GM18502 (cell line): ENCODE data around the gene MAP3K14.

Source experiments
- ATAC-seq: cut with Tn5 transposase; IDR thresholded peaks from one replicate; pipeline ENCODE4 v1.9.1; 2021; ENCODE audit warnings: mild to moderate bottlenecking; ENCODE audit not compliant: unreplicated experiment, poor library complexity

MAP3K14 gene

DNA sequence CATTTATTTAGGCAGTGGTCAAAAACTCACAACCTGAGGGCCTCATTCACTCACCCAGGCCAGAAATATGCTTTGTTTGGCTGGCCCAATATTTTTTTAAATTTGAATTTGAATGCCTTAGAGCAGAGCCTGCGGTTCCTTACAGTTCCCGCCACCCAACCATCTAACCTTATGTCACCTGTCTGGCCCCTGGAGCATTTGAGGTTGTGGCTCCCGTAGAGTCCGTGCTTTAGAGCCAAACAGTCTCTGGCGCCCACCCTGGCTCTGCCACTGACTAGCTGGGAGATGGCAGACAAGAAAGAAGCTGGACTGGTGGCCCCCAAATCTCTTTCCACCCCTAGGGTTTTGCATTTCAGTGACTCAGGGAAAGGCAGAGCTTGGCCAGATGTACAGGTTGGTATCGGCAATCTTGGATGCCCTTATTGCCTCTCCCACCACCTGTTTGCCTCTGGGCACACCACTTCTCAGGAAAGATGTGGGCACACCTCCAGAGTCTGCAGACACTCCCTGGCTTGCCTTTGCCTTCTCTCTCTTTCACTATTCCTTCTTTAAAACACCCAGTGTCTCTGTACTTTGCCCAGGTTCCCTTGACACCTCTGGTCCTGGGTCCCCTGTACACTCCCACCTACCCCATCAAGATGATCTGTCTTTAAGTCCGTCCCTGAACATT, 1.9 kb upstream of the MAP3K14 start:
- ATAC-seq, result no peak

- ATAC-seq, result peak; percentile 66
These were observed 500 bp upstream of the MAP3K14 start for GRCh38 chr17:45317111-45317928.

DNA sequence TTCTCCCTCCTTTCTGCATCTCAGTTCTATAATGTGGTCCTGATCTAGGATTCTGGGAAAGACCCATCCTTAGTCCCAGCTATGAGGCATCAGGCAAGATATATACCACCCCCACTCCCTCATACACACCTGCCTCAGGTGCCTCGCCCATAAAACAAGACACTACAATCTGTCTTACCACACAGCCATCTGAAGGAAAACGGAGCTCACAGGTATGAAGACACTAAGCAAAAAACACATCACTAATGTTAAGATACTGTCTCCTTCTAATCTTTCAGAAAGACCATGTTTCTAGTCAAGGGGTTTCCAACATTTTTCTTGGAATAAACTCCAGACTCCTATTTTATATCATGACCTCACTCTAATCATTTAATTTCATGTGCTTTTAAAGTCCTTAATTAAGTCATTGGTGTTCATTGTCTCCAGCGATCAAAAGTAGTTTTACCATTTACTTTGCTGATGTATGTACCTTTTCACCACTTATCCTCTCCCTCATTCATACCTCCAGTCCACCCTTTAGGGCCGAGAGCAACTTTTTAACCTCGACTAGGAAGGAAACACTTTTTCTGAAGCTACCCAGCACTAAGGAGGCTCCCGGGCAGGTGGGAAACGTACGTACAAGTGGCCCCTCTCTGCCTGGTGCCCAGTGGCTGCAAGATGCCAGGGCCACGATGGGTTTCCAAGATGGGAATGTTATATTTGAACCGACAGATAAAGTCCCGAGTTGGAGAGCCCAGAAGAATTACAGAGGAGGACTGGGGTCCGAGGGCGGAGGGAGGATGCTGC, 979 bp downstream of the MAP3K14 start:
- no peak for ATAC-seq

- no peak for ATAC-seq
These were observed 1.8 kb downstream of the MAP3K14 start for GRCh38 chr17:45314741-45315647.

GRCh38 chr17:45313996-45314740, 2.7 kb downstream of the MAP3K14 start:
- ATAC-seq, result no peak

DNA sequence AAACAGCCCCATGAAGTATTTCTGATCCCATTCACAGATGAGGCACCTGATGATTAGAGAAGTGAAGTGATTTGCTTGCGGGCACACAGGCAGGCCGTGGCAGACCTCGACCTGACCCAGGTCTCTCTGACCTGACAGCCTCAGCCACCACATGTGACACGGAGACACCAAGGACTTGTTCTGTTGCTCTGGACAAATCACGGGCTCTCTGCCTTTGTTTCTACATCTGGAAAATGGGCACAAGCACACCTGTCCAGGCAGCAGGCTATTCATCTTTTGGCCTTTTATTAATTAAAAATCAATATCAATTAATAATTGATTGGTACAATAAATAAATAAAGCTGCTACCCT, 3.4 kb downstream of the MAP3K14 start:
- ATAC-seq, result no peak

GRCh38 chr17:45312477-45313420, 4.1 kb downstream of the MAP3K14 start:
- no peak for ATAC-seq

GRCh38 chr17:45311760-45312476, 4.9 kb downstream of the MAP3K14 start:
- peak; percentile 23 for ATAC-seq

DNA sequence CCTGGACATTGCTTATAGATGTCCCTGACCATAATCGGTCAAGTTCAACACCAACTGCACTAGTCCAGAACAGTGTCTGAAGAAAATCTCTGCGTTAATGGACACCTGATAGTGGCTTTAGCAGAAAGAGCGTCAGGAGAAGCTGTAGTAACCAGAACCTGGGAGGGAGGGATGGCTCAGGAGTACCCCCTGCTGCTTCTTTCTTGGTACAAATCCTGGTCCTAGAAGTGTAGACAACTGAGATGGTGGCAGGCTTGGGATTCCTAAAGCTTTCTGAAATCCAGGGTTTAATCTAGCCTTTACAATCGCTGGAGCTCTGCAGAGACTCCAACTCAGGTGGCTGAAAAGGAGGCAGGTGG, 5.4 kb downstream of the MAP3K14 start:
- no peak for ATAC-seq

DNA sequence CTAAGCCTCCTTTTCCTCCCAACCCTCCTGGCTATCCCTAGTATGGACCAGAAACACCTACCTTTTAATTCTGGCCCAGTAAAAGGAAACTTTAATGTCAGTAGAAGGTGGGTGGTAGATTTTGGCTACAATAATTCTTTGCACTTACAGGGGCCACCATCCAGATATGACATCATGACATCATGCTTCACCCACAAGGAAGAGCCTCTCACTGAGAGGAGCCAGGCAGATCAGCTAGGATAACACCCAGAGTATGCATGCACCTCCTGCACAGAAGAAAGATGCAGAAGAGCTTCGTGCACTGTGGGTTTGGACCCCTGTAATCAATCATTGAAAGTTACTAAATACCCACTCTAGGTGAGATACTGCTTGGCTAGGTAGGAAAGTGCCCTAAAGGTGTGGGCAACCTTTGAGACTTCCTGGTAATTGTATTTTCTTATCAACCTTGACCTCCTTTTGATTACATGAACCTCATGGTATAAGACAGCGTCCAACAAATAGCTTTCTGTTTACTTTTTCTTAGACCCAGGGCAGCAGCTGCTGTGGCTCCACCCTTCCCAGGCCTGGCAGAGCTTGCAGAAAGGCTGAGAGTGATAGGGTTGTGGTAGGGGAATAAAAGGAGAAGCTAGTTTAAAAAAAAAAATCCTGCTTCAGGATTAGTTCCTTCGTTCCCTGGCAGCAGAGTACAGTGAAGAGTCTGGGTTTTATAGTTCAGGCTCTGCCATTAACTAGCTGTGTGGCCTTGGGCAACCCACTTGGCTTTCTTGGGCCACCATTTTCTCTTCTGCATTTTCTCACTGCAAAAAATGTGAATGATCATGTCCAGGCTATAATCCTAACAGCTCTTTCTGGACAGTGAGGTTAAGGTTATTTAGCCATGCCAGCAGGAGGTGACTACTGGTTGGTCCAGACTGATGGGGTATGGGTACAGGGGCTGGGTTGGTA, 6.2 kb downstream of the MAP3K14 start:
- ATAC-seq, result no peak

GRCh38 chr17:45309400-45309799, 7.4 kb downstream of the MAP3K14 start:
- ATAC-seq, result no peak

- ATAC-seq, result no peak
These were observed 8.0 kb downstream of the MAP3K14 start for GRCh38 chr17:45308840-45309239.

- ATAC-seq, result no peak
These were observed 8.8 kb downstream of the MAP3K14 start for GRCh38 chr17:45308016-45308365.

DNA sequence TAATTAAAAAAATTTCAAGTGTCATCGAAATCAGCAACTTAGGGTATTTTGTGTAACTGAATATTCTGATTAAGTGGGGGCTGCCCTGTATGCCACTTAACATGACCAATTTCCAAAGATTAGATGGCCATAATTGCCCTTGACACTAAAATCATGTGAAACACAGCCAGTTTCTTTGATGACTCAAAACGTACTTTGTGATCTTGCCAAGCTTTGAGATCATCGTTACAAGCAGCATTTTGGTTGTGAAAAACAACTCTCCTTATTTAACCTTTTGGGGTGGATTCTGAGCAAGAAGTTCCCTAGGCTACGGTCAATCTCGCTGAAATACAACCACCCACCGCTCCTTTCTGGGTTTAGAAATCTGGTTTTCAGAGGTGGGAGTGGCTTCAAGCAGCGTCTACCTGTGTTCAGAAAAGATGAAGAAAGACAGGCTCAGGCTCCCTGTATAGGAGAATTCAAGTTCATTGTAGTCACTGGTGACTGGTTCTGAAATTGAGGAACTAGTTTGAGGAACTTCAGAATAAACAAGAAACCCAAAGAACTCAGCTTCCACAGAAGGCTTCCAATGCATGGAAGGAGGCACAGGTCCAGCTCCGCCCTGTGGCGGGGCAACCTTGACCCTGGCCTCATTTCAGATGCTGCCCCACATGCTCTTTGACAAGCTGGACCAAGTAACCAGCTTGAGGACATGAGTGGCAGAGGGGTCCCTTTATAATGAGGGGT, 9.4 kb downstream of the MAP3K14 start:
- ATAC-seq, result peak; percentile 39

DNA sequence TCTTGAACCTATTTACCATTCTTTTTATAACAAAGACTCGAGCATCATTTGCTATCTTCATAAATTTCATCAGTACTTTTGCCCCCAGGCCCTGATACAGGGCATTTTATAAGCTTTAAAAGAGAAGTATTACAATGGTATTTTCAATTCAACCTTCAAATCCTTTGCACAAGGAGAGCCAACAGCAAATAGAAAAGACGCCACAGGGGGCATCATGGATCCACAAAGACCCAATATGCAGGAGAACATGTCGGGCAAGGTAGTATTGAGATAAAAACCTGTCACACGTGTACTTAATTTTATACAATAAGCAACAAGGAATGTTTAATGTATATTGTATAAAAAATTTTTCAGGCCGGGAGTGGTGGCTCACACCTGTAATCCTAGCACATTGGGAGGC, 10.2 kb downstream of the MAP3K14 start:
- no peak for ATAC-seq

- ATAC-seq, result no peak
These were observed 10.7 kb downstream of the MAP3K14 start for GRCh38 chr17:45306094-45306493.
